ENCODE measurements around the gene TMEM179.

TMEM179 gene

DNA sequence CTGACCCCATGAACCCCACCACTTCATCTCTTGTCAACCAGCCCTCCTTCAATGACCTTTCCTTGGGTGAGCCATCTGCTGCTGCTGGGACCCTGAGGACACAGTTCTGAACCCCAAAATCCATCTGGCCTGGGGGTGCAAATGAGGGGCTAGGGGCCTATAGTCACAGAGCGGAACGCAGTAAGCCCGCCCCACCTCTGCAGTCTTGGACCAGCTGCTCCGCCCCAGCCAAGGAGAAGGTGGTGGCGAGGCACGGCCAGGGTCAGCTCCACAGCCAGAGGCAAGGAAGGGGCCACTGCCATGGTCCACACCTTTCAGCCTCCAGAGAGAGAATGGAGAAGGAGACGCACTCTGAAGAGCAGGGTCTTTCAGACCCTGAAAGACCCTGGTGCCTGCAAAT, 5.1 kb downstream of the TMEM179 start:
- DNase-seq (ENCODE audit: low read depth): no peak
- no peak overlapping the region for H3K4me3 ChIP-seq (replicated peaks; ENCODE audit: low read depth, low read length)
- TF ChIP-seq, protein P1, sequence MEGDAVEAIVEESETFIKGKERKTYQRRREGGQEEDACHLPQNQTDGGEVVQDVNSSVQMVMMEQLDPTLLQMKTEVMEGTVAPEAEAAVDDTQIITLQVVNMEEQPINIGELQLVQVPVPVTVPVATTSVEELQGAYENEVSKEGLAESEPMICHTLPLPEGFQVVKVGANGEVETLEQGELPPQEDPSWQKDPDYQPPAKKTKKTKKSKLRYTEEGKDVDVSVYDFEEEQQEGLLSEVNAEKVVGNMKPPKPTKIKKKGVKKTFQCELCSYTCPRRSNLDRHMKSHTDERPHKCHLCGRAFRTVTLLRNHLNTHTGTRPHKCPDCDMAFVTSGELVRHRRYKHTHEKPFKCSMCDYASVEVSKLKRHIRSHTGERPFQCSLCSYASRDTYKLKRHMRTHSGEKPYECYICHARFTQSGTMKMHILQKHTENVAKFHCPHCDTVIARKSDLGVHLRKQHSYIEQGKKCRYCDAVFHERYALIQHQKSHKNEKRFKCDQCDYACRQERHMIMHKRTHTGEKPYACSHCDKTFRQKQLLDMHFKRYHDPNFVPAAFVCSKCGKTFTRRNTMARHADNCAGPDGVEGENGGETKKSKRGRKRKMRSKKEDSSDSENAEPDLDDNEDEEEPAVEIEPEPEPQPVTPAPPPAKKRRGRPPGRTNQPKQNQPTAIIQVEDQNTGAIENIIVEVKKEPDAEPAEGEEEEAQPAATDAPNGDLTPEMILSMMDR (IDR thresholded peaks at IDR 0.05; ENCODE audit: low read length, missing control alignments): no peak

DNA sequence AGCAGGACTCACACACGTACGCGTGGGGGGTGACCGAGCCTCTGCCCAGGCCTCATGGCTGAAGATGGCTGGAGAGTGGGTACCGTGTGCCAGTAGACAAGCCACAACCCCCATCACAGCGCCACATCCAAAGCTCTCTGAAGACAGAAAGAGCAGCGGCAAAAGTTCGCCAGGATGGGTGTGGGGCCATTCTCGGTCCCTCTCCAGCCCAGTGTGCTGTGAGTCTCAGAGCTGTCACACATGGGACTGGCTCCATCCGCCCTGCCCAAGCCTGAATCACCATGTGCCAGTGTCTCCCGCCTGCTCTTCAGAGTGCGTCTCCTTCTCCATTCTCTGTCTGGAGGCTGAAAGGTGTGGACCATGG, 5.7 kb downstream of the TMEM179 start:
- no peak for DNase-seq (ENCODE audit: low read depth)
- TF ChIP-seq, protein P1 (IDR thresholded peaks at IDR 0.05; ENCODE audit: low read length, missing control alignments): no peak
- no peak overlapping the region for H3K4me3 ChIP-seq (replicated peaks; ENCODE audit: low read depth, low read length)

DNA sequence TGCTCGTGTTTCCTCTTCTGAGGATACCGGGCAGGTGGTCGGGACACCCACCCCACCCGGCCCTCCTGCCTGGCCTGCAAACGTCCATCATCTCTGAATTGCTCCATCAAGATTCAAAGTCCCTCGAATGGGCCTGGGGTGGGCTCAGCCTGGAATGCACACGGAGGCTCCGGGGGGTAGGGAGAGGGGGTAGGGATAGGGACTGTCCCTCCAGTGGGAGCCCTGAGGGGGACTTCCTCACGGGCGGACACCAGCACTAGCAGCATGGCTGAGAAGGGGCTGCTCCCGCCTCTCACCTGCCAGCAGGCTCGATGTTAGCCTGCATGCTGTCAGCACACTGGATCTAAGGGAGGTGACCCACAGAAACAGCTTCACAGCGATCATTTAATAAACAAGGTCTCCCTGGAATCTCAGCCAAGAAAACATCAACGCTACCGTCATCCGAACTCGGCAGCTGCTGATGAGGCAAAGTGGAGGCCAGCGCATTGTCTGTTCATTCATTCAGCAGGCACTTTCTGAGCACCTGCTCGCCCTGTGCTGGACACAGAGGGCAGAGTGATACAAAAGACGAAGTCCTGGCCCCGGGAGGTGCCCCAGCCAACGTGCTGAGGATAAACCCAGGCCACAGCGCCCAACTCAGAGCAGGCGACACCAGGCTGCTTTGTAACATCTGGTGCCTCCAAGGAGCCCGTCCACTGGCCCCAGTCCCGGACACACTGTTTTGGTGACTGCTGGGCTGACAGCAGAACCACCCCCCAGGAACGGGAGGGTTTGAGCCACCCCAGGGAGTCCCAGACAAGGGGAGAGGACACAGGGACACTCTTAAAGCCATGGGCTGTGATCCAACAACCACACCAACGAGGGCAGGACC, 6.3 kb downstream of the TMEM179 start:
- TF ChIP-seq, protein P1 (IDR thresholded peaks at IDR 0.05; ENCODE audit: low read length, missing control alignments): no peak
- no peak for DNase-seq (ENCODE audit: low read depth)
- H3K4me3 ChIP-seq (replicated peaks; ENCODE audit: low read depth, low read length): no peak overlapping the region

DNA sequence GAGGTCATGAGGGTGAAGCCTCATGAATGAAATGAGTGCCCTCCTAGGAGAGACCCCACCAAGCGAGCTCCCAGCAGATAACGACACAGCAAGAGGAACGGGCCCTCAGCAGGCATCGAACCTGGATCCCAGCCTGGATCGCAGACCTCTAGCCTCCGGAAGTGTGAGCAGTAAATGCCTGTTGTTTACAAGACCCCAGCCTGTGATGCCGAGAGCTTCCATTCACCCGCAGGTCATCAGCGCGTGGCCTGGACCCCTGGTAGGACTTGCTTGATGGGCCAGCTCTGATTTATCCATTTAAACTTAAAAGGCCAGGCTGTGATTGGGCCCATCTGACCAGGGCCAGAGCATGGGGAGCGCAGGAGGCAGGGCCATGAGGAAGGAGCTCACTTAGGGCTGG, 7.0 kb downstream of the TMEM179 start:
- no peak overlapping the region for H3K4me3 ChIP-seq (replicated peaks; ENCODE audit: low read depth, low read length)
- DNase-seq (ENCODE audit: low read depth): no peak
- TF ChIP-seq, protein P1 (IDR thresholded peaks at IDR 0.05; ENCODE audit: low read length, missing control alignments): no peak

DNA sequence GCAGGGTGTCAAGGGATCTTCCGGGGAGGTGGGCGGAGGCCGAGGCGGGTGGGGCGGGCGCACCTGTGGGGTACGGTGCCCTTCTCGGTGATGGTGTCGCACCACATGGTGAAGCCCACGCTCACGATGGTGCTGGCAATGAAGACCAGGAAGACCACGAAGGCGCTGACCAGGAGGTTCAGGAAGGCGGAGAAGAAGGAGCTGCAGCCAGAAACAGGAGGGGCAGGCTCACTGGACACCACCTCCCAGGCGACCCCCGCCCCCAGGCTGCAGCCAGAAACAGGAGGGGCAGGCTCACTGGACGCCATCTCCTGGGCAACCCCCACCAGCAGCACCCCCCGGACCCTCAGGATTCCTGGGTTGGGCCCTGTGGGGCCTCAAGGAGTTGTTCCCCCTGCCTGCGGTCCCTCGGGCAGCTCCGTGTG, 7.6 kb downstream of the TMEM179 start:
- DNase-seq (ENCODE audit: low read depth): no peak
- H3K4me3 ChIP-seq (replicated peaks; ENCODE audit: low read depth, low read length): no peak overlapping the region
- TF ChIP-seq, protein P1 (IDR thresholded peaks at IDR 0.05; ENCODE audit: low read length, missing control alignments): no peak

DNA sequence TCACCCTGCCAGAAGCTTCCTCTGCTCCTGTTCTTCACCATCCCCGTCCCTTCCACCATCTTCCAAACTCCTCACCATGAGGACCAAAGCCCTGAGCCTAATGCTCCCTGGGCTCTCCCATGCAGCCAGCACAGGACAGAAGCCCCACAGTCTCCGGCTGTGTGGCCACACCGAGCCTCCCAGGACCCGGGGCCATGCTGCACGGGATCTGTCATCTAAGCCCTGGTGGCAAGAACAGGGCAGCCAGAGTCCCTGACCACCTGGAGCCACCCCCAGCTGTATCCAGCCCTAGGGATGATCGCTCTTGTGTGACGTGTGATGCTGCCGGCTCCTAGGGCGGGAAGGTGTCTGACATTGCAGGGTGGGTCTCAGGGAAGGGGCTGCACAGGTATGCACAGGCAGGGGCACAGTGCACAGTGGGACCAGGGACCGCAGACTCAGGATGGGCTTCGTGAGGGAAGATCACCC, 8.1 kb downstream of the TMEM179 start:
- DNase-seq (ENCODE audit: low read depth): no peak
- TF ChIP-seq, protein P1 (IDR thresholded peaks at IDR 0.05; ENCODE audit: low read length, missing control alignments): no peak

More for the DNA sequence above, 8.1 kb downstream of the TMEM179 start:
- H3K4me3 ChIP-seq (replicated peaks; ENCODE audit: low read depth, low read length): no peak overlapping the region
